Frontal cortex (tissue), 4 donors: ENCODE results near the gene MYO9B. TPM values are rescaled to one million over a fixed set of nuclear protein-coding genes. Genes with fewer than 3 reads are reported as not detected.
"Not testable (repeated sequence)": the region's sequence is repeated elsewhere in the genome, so short reads cannot be mapped to it uniquely, and the experiment has no call there.

Experiments
- DNase-seq, 2 donors: peaks; one replicate each; pipeline ENCODE4 v3.0.0; 2012; ENCODE audit warnings: low spot score in 2 of 2
- FAIRE-seq: peaks from 2 replicates; lab custom pipeline; 2012; peaks lifted over from hg19 to GRCh38; lab: Jason Lieb, UNC
- total RNA-seq: library from RNA; depleted of rRNA; stranded (reverse); fragments of >200 nt; gene quantifications from one replicate; pipeline ENCODE4 v1.2.3, GENCODE V29; 2014
- donor health status: control.
- donor health status: control.
- donor health status: control.

Gene MYO9B
- total RNA-seq, 1 donor from 2014 or later = 21.2 TPM

- FAIRE-seq (no peak), DNase-seq (no peak)
These were observed 61.8 kb downstream of the MYO9B start for GRCh38 chr19:17137417-17137816.

DNA sequence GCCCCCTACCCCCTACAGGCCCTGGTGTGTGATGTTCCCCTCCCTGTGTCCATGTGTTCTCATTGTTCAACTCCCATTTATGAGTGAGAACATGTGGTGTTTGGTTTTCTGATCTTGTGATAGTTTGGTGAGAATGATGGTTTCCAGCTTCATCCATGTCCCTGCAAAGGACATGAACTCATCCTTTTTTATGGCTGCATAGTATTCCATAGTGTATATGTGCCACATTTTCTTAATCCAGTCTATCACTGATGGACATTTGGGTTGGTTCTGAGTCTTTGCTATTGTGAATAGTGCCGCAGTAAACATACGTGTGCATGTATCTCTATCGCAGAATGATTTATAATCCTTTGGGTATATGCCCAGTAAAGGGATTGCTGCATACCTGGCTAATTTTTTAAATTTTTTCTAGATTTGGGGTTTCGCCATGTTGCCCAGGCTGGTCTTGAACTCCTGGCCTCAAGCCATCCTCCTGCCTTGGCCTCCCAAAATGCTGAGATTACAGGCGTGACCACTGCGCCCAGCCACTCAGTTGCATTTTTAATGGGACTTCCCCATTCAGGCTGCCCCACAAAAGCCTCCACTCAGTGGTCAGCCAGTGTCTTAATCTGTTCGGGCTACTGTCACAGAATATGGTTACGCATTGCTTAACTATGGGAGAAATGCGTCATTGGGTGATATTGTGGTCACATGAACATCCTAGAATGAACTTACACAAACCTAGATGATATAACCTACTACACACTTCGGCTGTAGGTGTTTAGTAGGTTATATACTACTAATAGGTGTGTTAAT, 62.7 kb downstream of the MYO9B start:
- FAIRE-seq, DNase-seq: not testable (repeated sequence)

- DNase-seq (no peak), FAIRE-seq (no peak)
These were observed 63.5 kb downstream of the MYO9B start for GRCh38 chr19:17138937-17139598.

GRCh38 chr19:17144771-17145170, 69.2 kb downstream of the MYO9B start:
- not testable (repeated sequence) for DNase-seq, FAIRE-seq

DNA sequence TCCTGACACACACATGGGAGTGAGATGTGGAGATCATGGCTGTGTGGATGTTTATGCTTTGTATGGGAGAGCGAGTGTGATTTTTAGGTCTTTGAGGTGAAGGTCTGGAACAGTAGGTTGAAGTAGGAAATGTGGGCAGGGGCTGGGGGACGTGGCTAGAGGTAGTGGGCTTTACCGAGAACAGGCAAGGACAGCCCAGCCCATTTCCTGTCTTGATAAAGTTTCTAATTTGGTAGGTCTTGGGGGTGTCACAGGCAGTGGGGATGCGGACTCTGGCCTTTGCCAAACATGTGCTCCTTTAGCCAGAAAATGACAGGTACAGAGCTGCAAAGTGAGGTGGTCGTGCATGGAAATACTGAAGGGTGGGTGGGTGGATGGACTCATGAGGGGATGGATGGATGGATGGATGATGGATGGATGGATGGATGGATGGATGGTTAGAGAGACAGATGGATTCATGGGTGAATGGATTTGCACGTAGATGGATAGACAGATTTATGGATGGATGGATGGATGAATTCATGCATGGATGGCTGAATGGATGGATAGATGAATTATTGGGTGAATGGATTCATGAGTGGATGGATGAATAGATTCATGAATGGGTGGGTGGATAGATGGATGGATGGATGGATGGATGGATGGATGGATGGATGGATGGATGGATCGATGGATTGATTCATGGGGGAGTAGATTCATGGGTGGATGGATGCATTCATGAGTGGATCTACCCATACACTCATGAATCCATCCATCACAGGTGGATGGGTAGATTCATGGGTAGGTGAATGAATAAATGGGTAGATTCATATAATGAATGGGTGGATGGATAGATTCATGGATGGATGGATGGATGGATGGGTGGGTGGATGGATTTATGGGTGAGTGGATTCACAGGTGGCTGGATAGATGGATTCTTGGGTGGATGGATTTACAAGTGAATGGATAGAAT, 70.2 kb downstream of the MYO9B start:
- no peak for DNase-seq
- FAIRE-seq = no peak

DNA sequence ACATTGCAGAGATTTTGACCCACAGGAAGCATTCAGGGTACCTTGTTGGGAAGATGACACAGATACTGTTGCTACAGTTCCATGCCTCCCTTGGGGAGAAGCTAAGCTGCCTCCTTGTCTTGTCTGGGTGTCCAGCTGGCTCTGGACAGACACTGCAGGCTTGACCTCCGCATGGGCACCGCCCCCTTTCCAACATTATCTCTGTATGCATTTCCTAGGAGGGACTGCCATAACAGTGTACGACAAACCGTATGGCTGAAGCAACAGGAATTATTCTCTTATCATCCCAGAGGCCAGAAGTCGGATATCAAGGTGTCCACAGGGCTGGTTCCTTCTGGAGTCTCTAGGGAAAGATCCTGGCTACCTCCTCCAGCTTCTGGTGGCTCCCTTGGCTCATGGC, 72.6 kb downstream of the MYO9B start:
- FAIRE-seq (no peak), DNase-seq (no peak)

DNA sequence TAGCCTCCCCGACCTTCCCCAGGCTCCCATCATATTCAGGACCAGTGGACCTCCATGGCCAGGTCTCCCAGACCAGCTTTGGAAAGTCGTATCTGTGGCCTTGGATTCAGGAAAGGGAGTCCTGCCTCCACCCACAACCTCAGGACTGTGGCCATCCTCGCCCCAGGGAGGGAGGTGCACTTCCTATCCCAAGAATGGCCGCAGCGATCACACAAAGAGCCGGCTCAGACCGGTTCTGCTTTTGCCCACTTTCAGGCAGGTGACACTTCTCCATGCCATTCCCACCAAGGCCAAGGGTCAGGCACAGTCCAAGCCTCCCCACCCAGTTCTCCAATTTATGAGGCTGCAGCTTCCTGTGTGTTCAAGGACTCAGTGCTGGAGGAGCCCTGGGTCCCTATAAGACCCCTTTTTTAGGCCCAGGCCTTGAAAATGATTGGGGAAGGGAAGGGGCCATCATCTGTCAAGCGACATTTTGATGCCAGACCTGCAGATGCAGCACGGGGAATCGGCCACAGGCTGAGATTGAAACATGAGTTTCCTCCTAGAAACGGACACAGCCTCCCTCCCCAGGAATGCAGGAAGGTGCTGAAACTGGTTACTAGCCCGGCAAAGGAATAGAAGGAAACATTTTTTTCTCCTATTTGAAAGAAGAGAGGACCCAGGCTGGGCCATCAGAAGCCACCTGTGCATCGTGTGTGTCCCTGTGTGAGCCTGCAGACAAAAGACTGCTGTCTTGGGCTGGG, 74.0 kb downstream of the MYO9B start:
- FAIRE-seq (no peak), DNase-seq (no peak)

DNA sequence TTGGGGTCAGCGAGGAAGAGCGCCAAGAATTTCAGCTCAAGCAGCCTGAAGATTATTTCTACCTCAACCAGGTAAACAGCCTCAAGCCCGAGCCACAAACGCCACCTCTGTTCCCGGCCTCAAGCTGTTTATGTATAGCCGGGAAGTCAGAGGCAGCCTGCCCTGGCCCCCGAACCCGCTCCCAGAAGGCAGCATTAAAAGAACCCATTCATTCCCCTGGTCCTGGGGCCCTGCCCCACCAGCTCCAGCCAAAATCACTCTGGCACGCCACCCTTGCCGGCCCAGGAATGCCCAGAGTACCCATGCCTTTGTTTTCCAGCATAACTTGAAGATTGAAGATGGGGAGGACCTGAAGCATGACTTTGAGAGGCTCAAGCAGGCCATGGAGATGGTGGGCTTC, 78.4 kb downstream of the MYO9B start:
- FAIRE-seq = no peak
- no peak for DNase-seq

GRCh38 chr19:17155251-17155650, 79.7 kb downstream of the MYO9B start:
- FAIRE-seq (no peak), DNase-seq (no peak)

- FAIRE-seq = no peak
- no peak for DNase-seq
These were observed 80.8 kb downstream of the MYO9B start for GRCh38 chr19:17156296-17156946.

DNA sequence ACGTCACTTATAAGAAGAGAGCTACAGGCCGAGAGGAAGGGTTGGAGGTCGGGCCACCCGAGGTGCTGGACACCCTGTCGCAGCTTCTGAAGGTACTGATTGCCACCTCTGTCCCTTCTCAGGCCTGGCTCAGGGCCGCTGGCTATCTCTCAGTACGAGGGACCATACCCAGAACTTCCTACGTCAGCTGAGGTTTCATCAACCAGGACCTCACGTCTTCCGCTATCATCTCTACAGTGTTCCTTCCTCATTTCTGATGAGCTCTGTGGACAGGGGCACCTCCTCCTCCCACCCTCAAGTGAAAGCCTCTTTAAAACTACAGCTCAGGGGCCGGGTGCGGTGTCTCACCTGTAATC, 81.3 kb downstream of the MYO9B start:
- FAIRE-seq (no peak), DNase-seq (peak in 1 of 2 donors; percentile 38)

DNA sequence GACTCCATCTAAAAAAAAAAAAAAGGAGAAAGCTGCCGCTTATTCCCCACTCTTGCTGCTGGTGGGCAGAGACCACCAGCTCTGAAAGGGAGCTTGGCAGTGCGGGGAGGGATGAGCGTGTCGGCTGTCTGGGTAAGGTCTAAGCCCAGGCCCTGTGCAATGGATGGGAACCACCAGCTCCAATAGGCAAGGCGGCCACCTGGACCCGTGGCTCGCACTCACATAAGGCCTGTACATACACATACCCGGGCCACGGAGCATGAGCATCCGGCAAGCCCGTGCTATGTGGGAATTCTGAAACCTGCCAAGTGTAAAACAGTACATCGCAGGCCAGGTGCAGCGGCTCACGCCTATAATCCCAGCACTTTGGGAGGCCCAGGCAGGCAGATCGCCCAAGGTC, 83.0 kb downstream of the MYO9B start:
- FAIRE-seq = no peak

GRCh38 chr19:17159466-17160393, 84.2 kb downstream of the MYO9B start:
- no peak for DNase-seq

More for the DNA sequence above, 83.0 kb downstream of the MYO9B start:
- no peak for DNase-seq

DNA sequence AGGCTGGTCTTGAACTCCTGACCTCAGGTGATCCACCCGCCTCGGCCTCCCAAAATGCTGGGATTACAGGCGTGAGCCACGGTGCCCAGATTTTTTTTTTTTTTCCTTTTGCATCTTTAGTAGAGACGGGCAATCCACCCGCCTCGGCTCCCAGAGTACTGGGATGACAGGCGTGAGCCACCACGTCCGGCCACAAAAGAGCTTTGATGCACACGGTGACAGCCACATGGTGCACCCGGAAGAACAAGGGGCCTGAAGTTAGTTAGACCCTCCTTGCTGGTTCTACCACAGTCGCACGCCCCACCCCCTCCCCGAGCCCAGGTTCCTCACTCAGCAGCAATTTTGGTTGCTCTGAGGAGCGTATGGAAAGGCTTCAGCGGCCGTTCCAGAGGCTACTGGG, 85.3 kb downstream of the MYO9B start:
- FAIRE-seq = no peak

More at GRCh38 chr19:17159466-17160393, 84.2 kb downstream of the MYO9B start:
- no peak for FAIRE-seq

GRCh38 chr19:17162131-17162530, 86.6 kb downstream of the MYO9B start:
- DNase-seq, FAIRE-seq: not testable (repeated sequence)

More for the DNA sequence above, 85.3 kb downstream of the MYO9B start:
- DNase-seq = no peak

- FAIRE-seq (no peak), DNase-seq (no peak)
These were observed 87.0 kb downstream of the MYO9B start for GRCh38 chr19:17162580-17162979.

GRCh38 chr19:17163652-17164051, 88.1 kb downstream of the MYO9B start:
- FAIRE-seq = no peak
- DNase-seq = no peak

DNA sequence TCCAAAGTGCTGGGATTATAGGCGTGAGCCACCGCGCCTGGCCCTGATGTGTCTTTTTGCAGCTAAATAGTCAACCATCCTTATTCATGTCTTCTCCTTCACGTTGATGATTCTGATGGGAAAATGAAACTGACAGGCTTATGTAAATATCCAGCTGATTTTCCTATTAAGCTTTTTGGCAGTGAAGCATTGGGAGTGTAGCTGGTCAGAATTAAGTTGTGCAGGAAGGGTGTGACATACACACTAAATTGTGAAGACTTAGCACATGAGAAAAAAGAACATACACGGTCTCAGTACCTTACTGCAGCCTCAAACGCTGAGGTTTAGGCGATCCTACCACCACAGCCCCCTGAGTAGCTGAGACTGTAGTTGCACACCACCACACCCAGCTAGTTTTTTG, 89.1 kb downstream of the MYO9B start:
- DNase-seq = no peak
- no peak for FAIRE-seq
